ENCODE results near the gene MBD3L5. TPM values are rescaled to one million over a fixed set of nuclear protein-coding genes. Genes with fewer than 3 reads are reported as not detected.
"Not testable (repeated sequence)": the region's sequence is repeated elsewhere in the genome, so short reads cannot be mapped to it uniquely, and the experiment has no call there.

The MBD3L5 gene
- total RNA-seq, 1 donor, result not detected

DNA sequence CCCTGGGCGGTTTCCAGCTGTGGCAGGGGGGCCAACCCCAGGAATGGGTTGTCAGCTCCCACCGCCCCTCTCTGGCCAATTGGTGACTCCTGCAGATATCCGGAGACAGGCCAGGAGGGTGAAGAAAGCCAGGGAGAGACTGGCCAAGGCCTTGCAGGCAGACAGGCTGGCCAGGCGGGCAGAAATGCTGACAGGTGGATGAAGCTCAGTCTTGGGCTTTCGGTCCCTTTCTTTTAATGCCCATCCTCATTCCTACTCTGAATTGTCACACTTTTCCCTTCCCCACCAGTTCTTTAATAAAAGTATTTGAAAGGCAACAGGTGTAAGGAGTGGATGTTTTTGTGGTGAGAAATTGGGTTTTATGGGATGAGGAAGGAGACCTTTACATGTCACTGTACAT is 21.0 kb downstream of the MBD3L5 start:
- DNase-seq (ENCODE audit: low read depth in 2 of 3, low spot score in 2 of 3), result not testable (repeated sequence)

DNA sequence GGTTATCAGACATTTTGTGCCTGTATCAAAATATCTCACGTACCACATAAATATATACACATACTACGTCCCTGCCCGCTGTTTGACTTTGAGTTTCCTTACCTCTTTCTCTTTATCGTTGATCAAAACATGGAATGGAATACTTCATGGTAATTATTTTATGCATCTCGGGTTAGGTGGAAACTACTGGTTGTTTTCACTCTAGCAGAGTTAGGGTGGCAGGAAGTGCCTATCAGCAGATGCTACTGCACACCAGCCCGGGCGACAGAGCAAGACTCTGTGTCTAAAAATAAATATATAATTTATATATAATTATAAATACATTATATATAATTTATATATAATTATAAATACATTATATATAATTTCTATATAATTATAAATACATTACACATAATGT is 22.5 kb downstream of the MBD3L5 start:
- DNase-seq (ENCODE audit: low read depth in 2 of 3, low spot score in 2 of 3), result not testable (repeated sequence)

DNA sequence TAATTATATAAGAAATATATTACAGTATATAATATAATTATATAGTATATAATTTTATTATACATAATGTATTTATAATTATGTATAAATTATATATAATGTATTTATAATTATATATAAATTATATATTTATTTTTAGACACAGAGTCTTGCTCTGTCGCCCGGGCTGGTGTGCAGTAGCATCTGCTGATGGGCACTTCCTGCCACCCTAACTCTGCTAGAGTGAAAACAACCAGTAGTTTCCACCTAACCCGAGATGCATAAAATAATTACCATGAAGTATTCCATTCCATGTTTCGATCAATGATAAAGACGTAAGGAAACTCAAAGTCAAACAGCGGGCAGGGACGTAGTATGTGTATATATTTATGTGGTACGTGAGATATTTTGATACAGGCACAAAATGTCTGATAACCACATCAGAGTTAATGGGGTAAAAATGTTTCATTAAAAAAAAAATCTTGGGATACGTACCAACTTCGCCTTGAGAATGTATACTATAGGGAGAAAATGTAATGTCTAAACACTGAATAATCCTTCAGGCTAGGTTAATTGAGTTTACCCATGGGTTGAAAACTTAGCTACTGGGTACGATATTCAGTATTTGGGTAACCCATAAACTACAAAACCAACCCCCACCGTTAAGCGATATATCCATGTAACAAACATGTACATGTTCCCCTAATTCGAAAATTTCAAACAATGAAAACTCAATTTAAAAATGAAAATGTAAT is 24.4 kb downstream of the MBD3L5 start:
- DNase-seq (ENCODE audit: low read depth in 2 of 3, low spot score in 2 of 3), result not testable (repeated sequence)

DNA sequence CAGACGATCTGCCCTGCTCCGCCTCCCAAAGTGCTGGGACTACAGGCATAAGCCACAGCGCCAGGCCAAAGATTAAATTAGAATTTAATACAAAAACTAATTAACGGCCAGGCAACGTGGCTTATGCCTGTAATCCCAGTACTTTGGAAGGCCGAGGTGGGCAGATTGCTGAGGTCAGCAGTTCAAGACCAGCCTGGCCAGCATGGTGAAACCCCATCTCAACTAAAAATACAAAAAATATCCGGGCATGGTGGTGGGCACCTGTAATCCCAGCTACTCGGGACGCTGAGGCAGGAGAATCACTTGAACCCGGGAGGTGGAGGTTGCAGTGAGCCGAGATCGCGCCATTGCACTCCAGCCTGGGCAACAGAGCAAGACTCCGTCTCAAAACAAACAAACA is 25.3 kb downstream of the MBD3L5 start:
- DNase-seq (ENCODE audit: low read depth in 2 of 3, low spot score in 2 of 3), result not testable (repeated sequence)

DNA sequence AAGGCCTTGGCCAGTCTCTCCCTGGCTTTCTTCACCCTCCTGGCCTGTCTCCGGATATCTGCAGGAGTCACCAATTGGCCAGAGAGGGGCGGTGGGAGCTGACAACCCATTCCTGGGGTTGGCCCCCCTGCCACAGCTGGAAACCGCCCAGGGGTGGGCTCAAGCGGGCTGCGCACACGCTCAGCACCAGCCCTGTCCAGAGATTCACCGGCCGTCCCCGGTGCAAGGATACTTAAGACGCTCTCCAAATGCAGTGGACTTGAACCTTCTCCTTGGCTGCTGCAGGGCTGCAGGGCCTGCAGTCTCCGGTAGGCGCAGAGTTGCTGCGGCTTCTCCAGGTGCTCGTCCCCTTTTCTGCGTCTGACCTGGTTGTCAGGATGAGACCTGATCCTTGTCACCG is 26.0 kb downstream of the MBD3L5 start:
- DNase-seq (ENCODE audit: low read depth in 2 of 3, low spot score in 2 of 3), result not testable (repeated sequence)

DNA sequence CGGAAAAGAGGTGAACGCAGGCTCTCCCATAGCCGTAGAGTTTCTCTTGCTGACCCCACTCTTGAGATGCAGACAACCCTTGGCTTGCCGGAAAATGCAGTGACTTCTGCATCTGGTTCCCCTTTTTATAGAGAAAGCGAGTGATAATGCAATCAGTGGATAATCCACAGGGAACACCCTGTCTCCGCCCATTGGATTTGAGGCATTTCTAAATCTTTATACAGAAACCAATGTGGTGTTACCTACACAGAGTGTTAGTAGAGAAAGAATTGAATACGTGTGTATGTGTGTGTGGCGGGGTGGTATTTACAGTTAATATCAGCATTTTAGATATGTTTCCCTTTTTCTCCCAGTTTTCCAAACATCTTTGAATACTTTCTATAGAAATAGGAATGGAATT is 28.2 kb downstream of the MBD3L5 start, which contains the start of gene MBD3L3:
Gene MBD3L3, minus strand, starts transcription at position 101 of the 400 bp plus-strand sequence. Its CDS starts 71 bp downstream, at position 30.
- DNase-seq (ENCODE audit: low read depth in 2 of 3, low spot score in 2 of 3), result not testable (repeated sequence)

DNA sequence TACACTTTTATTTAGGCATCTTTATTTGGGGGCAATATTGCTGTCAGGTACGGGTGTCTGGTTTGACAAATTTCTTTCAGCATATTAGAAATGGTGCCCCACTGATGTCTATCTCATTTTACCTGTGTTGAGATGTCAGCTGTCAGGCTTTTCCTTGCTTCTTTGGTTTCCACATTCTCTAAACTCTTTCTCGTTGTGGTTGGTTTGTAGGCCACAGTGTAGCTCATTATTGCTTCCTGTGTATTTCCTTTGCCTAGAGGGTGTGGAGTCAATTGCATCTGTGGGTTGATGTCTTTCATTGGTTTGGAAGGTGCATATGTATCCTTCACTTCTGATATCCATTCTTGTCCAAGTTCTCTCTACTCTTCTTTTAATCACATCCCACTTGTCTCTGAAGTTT is 29.6 kb downstream of the MBD3L5 start:
- DNase-seq (ENCODE audit: low read depth in 2 of 3, low spot score in 2 of 3), result not testable (repeated sequence)

DNA sequence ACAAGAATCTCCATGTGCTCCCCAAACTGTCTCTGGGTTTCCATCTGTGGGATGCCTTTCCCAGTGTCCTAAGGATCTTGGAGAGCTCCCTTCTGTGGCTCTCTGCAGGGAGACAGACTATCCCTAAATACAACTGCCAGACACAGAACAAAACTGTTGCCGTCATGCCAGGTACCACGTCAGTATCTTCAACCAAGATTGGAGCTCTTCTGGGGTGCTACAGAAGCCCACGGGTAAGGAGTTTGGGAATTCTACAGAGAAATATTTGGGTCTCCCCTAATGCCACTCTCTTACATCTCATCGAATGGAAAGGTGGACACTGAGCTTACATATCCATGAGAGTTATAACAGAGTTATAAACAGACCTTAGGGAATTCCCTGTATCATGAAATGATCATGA is 33.0 kb downstream of the MBD3L5 start:
- no peak for DNase-seq (ENCODE audit: low read depth in 2 of 3, low spot score in 2 of 3)

DNA sequence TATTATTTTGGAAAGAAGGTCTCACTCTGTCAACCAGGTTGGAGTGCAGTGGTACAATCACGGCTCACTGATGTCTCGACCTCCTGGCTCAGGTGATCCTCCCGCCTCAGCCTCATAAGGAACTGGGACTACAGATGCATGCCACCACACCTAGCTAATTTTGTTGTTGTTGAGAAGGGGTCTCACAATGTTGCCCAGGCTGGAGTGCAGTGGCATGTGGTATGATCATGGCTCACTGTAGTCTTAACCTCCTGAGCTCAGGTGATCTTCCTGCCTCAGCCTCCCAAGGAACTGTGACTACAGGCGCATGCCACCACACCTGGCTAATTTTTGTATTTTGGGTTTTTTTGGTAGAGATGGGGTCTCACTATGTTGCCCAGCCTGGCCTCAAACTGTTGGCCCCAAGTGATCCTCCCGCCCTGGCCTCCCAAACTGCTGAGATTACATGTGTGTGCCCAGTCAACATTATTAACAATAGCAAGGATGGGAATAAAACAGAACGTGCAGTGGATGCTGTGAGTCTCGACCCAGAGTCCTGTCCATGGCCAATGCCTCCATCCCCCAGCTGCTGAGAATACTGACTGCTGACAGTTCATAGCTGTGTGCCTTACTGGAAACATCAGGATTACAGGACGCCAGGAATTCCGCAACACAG is 33.5 kb downstream of the MBD3L5 start:
- no peak for DNase-seq (ENCODE audit: low read depth in 2 of 3, low spot score in 2 of 3)

DNA sequence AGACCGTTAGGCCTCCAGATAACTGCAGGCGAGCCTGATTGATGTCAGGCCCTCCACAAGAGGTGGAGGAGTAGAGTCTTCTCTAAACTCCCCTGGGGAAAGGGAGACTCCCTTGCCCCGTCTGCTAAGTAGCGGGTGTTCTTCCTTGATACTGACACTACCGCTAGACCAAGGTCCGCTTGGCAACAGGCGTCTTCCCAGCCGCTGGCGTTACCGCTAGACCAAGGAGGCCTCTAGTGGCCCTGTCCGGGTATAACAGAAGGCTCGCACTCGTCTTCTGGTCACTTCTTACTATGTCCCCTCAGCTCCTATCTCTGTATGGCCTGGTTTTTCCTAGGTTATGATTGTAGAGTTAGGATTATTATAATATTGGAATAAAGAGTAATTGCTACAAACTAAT is 36.7 kb downstream of the MBD3L5 start:
- DNase-seq (ENCODE audit: low read depth in 2 of 3, low spot score in 2 of 3), result peak in 2 of 3 donors; percentile 28 to 37

DNA sequence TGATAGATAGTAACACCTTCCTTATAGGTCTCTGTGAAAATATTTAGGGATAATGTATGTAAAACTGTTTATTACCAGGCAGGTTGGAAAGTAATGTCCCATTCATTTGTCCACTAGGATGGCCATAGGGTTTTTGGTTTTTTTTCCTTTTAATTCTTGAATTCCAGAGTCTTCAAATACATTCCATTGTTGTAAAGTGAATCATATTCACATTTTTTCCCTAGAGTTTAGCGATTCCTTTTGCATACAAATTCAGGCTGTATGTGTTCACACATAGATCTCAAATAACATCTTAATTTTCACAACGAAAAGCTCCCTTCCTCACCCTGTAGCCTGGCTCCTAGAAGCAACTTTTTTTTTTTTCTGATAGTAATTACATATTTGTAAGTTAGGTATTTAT is 37.3 kb downstream of the MBD3L5 start:
- DNase-seq (ENCODE audit: low read depth in 2 of 3, low spot score in 2 of 3), result no peak

DNA sequence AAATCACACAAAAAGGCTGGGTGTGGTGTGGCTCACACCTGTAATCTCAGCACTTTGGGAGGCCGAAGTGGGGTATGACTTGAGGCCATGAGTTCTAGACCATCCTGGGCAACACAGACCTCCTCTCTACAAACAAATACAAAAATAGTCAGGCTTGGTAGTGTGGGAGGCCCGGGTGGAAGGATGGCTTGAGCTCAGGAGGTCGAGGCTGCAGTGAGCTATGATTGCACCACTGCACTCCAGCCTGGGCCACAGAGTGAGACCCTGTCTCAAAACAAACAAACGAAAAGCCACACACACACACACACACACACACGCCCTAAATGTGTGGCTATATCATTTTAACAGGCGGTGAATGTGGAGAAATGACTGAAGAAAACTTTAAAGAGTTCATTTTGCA is 38.2 kb downstream of the MBD3L5 start:
- no peak for DNase-seq (ENCODE audit: low read depth in 2 of 3, low spot score in 2 of 3)

DNA sequence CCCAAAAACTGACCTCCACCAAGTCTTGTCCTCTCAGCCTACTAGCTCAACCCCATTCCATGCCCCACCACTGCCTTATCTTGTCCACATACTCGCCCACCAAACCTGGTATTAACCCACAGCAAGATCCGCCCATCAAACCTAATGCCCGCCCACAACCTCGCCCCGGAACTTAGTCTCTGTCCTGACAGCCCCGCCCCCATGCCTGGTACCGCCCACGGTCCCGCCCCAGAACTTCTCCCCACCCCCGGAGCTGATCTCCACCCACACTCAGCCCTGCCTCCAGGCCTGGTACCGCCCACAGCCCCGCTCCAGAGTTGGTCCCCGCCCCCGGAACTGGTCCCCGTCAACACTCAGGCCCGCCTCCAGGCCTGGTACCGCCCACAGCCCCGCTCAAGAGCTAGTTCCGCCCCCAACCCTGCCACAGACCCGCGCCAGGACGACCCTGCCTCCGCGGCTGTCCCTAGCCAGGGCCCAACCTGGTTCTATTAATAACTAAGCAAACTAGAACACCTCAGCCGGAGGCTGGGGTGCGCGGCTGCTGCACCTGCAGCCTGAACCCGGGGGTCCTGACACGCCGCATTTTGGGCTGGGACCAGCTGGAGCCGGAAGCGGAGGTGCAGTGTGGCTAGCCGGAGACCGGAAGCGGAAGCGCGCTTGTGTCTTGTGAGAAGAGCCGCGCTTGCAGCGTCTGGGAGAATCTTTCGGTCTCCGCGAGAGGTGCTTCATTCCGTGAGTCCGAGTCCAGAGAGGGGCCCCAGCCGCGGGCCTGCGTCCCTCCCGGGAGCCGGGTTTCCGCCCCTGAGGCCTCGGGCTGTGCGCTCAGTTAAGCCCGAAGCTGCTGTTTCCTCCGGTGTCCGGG is 38.9 kb downstream of the MBD3L5 start, which contains the start of gene ZNF557:
Gene ZNF557, plus strand, starts transcription at position 662 of the 862 bp plus-strand sequence. CDS start 5,372 bp downstream, outside the sequence.
- peak; percentile 97 to 99 (median 99) for DNase-seq (ENCODE audit: low read depth in 2 of 3, low spot score in 2 of 3)

DNA sequence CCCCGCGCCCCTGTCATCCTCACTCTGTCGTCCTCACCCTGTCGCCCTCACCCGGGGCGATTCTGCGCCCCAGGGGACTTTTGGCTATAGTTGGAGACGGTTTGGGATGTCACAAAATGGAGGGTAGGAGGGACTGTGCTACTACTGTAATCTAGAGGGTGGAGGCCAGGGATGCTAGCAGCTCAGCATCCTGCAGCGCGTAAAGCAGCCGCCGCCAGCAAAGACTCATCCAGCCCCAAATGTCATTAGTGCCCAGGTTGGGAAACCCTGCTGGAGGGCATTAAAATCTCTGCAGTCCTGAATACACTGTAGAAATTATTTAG is 39.5 kb downstream of the MBD3L5 start:
- peak in 1 of 3 donors; percentile 40 for DNase-seq (ENCODE audit: low read depth in 2 of 3, low spot score in 2 of 3)

DNA sequence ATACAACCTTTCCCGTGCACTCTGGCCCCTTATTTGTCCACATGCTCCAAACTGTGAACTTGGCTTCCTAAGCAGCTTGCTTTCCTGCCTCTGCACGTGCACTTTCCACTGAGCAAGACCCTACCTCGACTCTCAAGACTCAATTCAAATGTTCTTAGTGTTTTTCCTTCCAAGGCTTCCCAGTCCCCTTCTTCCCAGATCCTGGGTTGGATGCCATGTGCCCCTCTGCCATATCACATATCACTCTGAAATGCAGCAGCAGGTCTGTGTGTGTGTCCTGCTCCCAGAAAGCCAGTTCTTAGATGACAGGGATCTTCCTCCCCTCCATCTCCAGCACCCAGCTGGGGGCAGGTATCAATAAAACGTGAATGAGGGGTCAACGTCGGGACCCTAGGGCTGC is 42.2 kb downstream of the MBD3L5 start:
- no peak for DNase-seq (ENCODE audit: low read depth in 2 of 3, low spot score in 2 of 3)

DNA sequence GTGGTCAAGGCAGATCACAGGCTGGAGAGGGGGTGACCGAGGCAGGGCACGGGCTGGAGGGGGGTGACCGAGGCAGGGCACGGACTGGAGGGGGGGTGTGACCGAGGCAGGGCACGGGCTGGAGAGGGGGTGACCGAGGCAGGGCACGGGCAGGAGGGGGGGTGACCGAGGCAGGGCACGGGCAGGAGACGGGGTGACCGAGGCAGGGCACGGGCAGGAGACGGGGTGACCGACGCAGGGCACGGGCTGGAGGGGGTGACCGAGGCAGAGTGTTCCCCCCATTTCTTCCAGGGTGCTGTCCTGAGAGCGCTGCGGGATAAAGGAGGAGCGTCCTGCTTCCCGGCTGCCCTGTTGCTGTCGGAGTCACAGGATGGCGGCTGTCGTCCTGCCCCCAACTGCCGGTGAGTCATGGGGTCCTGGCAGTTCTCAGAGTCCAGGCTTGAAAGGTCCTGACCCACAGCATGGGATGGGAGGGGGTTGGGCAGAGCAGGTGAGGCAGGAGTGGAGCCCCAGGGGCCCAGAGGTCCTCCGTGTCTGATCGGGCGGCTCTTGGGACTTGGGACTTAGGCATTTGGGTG is 44.4 kb downstream of the MBD3L5 start:
- no peak for DNase-seq (ENCODE audit: low read depth in 2 of 3, low spot score in 2 of 3)

DNA sequence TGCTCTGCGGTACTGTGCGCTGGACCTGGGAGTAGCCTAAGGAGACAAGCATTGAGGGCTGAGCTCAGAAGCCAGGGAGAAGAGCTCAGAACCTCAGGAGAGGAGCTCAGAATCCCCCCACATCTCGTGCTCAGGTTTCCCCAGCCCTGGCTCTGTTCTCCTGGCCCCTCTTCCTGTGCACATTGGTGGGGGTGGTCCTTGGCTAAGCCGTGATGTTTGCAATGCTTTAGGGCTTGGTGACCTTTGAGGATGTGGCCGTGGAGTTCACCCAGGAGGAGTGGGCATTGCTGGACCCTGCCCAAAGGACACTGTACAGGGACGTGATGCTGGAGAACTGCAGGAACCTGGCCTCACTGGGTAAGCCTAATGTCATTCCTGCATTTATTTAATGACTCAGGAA is 45.8 kb downstream of the MBD3L5 start:
- no peak for DNase-seq (ENCODE audit: low read depth in 2 of 3, low spot score in 2 of 3)

DNA sequence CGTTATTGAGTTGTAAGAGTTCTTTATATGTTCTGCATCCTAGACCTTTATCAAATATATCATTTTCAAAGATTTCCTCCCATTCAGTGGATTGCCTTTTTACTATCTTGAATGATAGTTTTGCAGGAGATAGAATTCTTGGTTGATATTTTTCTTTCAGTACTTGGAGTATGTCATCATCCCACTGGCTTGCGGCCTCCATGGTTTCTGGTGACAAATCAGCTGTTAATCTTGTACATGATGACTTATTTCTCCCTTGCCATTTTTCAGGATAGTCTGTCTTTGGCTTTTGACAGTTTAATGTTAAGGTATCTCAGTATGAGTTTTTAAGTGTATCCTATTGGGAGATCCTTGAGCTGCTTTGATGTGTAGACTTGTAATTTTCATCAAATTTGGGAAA is 47.6 kb downstream of the MBD3L5 start:
- peak in 1 of 3 donors; percentile 56 for DNase-seq (ENCODE audit: low read depth in 2 of 3, low spot score in 2 of 3)

All from hematopoietic multipotent progenitor cell (in vitro differentiated cells).